ENCODE measurements around the gene MYH9. TPM values are rescaled to one million over a fixed set of nuclear protein-coding genes. Genes with fewer than 3 reads are reported as not detected.

The MYH9 gene
- polyA plus RNA-seq, 1 of the 3 experiments (the other 2 are of a cell fraction) = 303 TPM

DNA sequence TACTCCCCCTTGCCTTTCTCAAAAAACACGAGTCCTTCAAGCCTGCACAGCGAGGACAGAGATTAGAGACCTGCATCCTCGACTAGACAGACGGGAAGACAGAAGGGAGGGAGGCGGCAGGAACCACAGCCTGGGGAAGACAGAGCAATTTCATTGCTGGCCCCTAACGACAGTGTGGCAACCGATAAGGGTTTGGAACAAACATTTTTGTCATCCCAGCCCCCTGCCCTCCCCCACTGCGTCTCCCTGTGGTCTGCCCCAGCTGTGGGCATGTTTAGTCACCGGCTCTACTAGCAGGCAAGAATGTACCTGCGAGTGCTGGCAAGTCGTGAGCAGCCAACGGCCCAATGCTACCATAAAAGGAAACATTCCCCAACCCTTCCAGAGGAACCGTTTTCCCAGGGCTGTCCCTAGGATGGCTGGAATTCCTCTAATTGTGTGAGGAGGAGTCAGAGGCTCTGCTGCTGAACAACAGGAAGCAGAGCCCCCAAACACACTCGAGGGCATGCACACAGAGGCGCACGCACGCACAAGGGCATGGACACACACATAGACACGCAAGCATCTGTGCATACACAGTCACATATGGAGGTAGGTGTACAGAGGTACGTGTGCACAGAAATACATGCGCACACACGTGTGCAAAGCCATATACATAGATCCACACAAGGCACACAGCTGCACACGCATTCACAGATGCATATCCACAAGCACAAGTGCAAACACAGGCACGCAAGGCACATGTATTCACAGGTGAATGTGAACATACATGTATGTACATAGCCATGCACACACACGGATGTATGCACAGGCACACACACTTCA is 58.3 kb downstream of the MYH9 start:
- Histone ChIP-seq H3K27me3 (ENCODE audit: insufficient read depth) (no peaks in the 10 kb centered on the region), H3K4me2 (peak overlapping the region; percentile 63), H3K4me1 (ENCODE audit: control insufficient read depth in 1 of 2, insufficient read depth in 2 of 2, low read depth in 1 of 2, low read length in 1 of 2) (peaks cover 56 to 91% of the 10 kb centered on the region in 2 experiments), H3K4me3 (ENCODE audit: low read depth in 2 of 2, low read length in 1 of 2) (no peak overlapping the region), H3K9ac (peak overlapping the region; percentile 74), H3K9me3 (no peaks in the 10 kb centered on the region), H3K9me2 (no peaks in the 10 kb centered on the region), H3K79me2 (ENCODE audit: insufficient read depth) (peaks cover 100% of the 10 kb centered on the region), H4K20me1 (ENCODE audit: insufficient read depth) (peaks cover 3% of the 10 kb centered on the region; the same call in 1 of the 2 replicates), H3F3A (replicated peaks; ENCODE audit: insufficient read depth) (peaks cover 74% of the 10 kb centered on the region), H3K27ac (ENCODE audit: low read depth in 2 of 2, low read length in 1 of 2) (peak overlapping the region; percentile 88 to 98), H3K36me3 (replicated peaks in 1 of 2; ENCODE audit: control insufficient read depth in 1 of 2, insufficient read depth in 2 of 2, low read length in 1 of 2) (peaks cover 48 to 50% of the 10 kb centered on the region in 2 experiments), H2AFZ (ENCODE audit: low read depth) (no peak overlapping the region)
- POLR2A ChIA-PET = no interaction called here
- 34% methylated on average over 21 of the region's 24 CpGs for WGBS (ENCODE audit: low lambda C conversion rate)
- CTCF ChIA-PET = interaction anchor here (1.4 to 2.5 kb wide), 2 partner anchors 28 to 141 kb away, joined by 6 to 17 read pairs; no protein-coding TSS in a partner anchor
- peak; percentile 58 for DNase-seq
- TF ChIP-seq EP300 (IDR thresholded peaks at IDR 0.05; ENCODE audit: borderline replicate concordance in 1 of 2, low read depth in 1 of 2, low read length in 1 of 2) = peak in 1 of 2 experiments; percentile 98; a peak in 3 of 4 replicates
- TF ChIP-seq TAF1 (IDR thresholded peaks at IDR 0.05; ENCODE audit: borderline replicate concordance, low read depth, low read length) = no peak
- 0 out of 2 replicates have a peak, but pooled peaks have one; percentile 27 for TF ChIP-seq SIN3A (IDR thresholded peaks at IDR 0.05; ENCODE audit: borderline replicate concordance, low read depth, low read length)
- TF ChIP-seq FOXJ3 (CRISPR knock-in tag; IDR thresholded peaks at IDR 0.05) = no peak
- TF ChIP-seq TCF12 (IDR thresholded peaks at IDR 0.05) = peak; percentile 93
- no peak for TF ChIP-seq CHD2 (IDR thresholded peaks at IDR 0.05; ENCODE audit: low read length, partially characterized antibody)
- TF ChIP-seq RXRA (IDR thresholded peaks at IDR 0.05; ENCODE audit: borderline replicate concordance, low read depth) = no peak; the same call in 1 of the 2 replicates
- no peak; the same call in 1 of the 2 replicates for TF ChIP-seq ELF1 (IDR thresholded peaks at IDR 0.05)
- no peak; the same call in 1 of the 2 replicates for TF ChIP-seq MEF2A (IDR thresholded peaks at IDR 0.05; ENCODE audit: borderline replicate concordance, low read depth)
- TF ChIP-seq, protein P1, sequence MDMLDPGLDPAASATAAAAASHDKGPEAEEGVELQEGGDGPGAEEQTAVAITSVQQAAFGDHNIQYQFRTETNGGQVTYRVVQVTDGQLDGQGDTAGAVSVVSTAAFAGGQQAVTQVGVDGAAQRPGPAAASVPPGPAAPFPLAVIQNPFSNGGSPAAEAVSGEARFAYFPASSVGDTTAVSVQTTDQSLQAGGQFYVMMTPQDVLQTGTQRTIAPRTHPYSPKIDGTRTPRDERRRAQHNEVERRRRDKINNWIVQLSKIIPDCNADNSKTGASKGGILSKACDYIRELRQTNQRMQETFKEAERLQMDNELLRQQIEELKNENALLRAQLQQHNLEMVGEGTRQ (IDR thresholded peaks at IDR 0.05; ENCODE audit: borderline replicate concordance, low read depth, low read length) = no peak
- TF ChIP-seq NRF1 (IDR thresholded peaks at IDR 0.05; ENCODE audit: low read depth, low read length) = no peak
- TF ChIP-seq, protein P2, sequence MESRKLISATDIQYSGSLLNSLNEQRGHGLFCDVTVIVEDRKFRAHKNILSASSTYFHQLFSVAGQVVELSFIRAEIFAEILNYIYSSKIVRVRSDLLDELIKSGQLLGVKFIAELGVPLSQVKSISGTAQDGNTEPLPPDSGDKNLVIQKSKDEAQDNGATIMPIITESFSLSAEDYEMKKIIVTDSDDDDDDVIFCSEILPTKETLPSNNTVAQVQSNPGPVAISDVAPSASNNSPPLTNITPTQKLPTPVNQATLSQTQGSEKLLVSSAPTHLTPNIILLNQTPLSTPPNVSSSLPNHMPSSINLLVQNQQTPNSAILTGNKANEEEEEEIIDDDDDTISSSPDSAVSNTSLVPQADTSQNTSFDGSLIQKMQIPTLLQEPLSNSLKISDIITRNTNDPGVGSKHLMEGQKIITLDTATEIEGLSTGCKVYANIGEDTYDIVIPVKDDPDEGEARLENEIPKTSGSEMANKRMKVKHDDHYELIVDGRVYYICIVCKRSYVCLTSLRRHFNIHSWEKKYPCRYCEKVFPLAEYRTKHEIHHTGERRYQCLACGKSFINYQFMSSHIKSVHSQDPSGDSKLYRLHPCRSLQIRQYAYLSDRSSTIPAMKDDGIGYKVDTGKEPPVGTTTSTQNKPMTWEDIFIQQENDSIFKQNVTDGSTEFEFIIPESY (IDR thresholded peaks at IDR 0.05; ENCODE audit: borderline replicate concordance, low read depth) = no peak
- TF ChIP-seq EZH2phosphoT487 (IDR thresholded peaks at IDR 0.05; ENCODE audit: borderline replicate concordance, low read depth) = no peak
- peak; percentile 87 for TF ChIP-seq FOXM1 (IDR thresholded peaks at IDR 0.05; ENCODE audit: low read depth)
- TF ChIP-seq, protein P3, sequence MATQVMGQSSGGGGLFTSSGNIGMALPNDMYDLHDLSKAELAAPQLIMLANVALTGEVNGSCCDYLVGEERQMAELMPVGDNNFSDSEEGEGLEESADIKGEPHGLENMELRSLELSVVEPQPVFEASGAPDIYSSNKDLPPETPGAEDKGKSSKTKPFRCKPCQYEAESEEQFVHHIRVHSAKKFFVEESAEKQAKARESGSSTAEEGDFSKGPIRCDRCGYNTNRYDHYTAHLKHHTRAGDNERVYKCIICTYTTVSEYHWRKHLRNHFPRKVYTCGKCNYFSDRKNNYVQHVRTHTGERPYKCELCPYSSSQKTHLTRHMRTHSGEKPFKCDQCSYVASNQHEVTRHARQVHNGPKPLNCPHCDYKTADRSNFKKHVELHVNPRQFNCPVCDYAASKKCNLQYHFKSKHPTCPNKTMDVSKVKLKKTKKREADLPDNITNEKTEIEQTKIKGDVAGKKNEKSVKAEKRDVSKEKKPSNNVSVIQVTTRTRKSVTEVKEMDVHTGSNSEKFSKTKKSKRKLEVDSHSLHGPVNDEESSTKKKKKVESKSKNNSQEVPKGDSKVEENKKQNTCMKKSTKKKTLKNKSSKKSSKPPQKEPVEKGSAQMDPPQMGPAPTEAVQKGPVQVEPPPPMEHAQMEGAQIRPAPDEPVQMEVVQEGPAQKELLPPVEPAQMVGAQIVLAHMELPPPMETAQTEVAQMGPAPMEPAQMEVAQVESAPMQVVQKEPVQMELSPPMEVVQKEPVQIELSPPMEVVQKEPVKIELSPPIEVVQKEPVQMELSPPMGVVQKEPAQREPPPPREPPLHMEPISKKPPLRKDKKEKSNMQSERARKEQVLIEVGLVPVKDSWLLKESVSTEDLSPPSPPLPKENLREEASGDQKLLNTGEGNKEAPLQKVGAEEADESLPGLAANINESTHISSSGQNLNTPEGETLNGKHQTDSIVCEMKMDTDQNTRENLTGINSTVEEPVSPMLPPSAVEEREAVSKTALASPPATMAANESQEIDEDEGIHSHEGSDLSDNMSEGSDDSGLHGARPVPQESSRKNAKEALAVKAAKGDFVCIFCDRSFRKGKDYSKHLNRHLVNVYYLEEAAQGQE (IDR thresholded peaks at IDR 0.05; ENCODE audit: low read depth, low read length) = 0 out of 2 replicates have a peak, but pooled peaks have one; percentile 45
- TF ChIP-seq, protein P4, sequence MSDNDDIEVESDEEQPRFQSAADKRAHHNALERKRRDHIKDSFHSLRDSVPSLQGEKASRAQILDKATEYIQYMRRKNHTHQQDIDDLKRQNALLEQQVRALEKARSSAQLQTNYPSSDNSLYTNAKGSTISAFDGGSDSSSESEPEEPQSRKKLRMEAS (IDR thresholded peaks at IDR 0.05; ENCODE audit: low read depth) = peak; percentile 78
- no peak for TF ChIP-seq RCOR1 (IDR thresholded peaks at IDR 0.05; ENCODE audit: low read length)
- no peak for TF ChIP-seq YY1 (IDR thresholded peaks at IDR 0.05; ENCODE audit: low read depth)
- TF ChIP-seq JUND (IDR thresholded peaks at IDR 0.05) = peak; percentile 73
- no peak for TF ChIP-seq RAD21 (IDR thresholded peaks at IDR 0.05; ENCODE audit: low read length)
- TF ChIP-seq GABPA (IDR thresholded peaks at IDR 0.05; ENCODE audit: low read depth) = no peak
- peak; percentile 71 for TF ChIP-seq NFIC (IDR thresholded peaks at IDR 0.05; ENCODE audit: borderline replicate concordance)
- TF ChIP-seq FOSL2 (IDR thresholded peaks at IDR 0.05; ENCODE audit: borderline replicate concordance, low read depth) = peak; percentile 81; the same call in 1 of the 2 replicates
- peak; percentile 85 for TF ChIP-seq TEAD4 (IDR thresholded peaks at IDR 0.05; ENCODE audit: borderline replicate concordance, insufficient read depth)
- TF ChIP-seq POLR2AphosphoS5 (IDR thresholded peaks at IDR 0.05; ENCODE audit: low read depth, low read length) = peak; percentile 70; the same call in 1 of the 2 replicates
- TF ChIP-seq GATA2 (CRISPR knock-in tag; IDR thresholded peaks at IDR 0.05) = no peak

Measured in SK-N-SH (cell line).